Stomach (tissue), 9 donors: ENCODE measurements around the gene POMP. TPM values are rescaled to one million over a fixed set of nuclear protein-coding genes. Genes with fewer than 3 reads are reported as not detected.

ENCODE experiments used
- DNase-seq, 2 donors: peaks; one replicate each; pipeline versions ENCODE4 v3.0.0 to v3.0.0-alpha.2; 2013 to 2019
- H3K27ac ChIP-seq, 5 donors: fragments of 200-600 bp in 4 of 5; sonication (generic) in 4 of 5; one replicate each; pipeline ENCODE4 v1.5.1; 2013 to 2019; ENCODE audit warnings: mild to moderate bottlenecking in 1 of 5, moderate library complexity in 1 of 5
- H3K27me3 ChIP-seq, 3 donors: fragments of 200-600 bp; sonication (generic); one replicate each; pipeline ENCODE4 v1.5.1; 2017 to 2019; ENCODE audit warnings: mixed run types in 1 of 3
- H3K36me3 ChIP-seq, 4 donors: fragments of 200-600 bp; sonication (generic); 1 replicate in 3 of 4; 2 replicates in 1 of 4; pipeline ENCODE4 v1.5.1; 2016 to 2019
- H3K4me1 ChIP-seq, 4 donors: fragments of 200-600 bp; sonication (generic); one replicate each; pipeline ENCODE4 v1.5.1; 2016 to 2019
- H3K4me3 ChIP-seq, 4 donors: fragments of 200-600 bp; sonication (generic) in 3 of 4; one replicate each; pipeline ENCODE4 v1.5.1; 2016 to 2019; ENCODE audit warnings: mild to moderate bottlenecking in 1 of 4
- H3K9me3 ChIP-seq, 4 donors: fragments of 200-600 bp; sonication (generic); one replicate each; pipeline ENCODE4 v1.5.1; 2016 to 2019
- CTCF ChIP-seq, 7 experiments: fragments of 450-650 bp in 4 of 7; fragments of 200-600 bp in 3 of 7; sonication (generic) in 3 of 7; IDR thresholded peaks; one replicate each; pipeline ENCODE4 v1.5.1; 2016 to 2019; ENCODE audit warnings: antibody characterized with exemption in 7 of 7, control low read depth in 2 of 7, mild to moderate bottlenecking in 1 of 7
- EP300 ChIP-seq: sonication (generic); formaldehyde crosslinking; IDR thresholded peaks from one replicate; pipeline ENCODE4 v1.6.1; 2017; ENCODE audit warnings: antibody characterized with exemption
- POLR2A ChIP-seq, 4 donors: fragments of 450-650 bp; IDR thresholded peaks; one replicate each; pipeline ENCODE4 v1.6.1; 2016; ENCODE audit warnings: antibody characterized with exemption in 4 of 4, control low read depth in 2 of 4, mild to moderate bottlenecking in 1 of 4, moderate library complexity in 1 of 4
- POLR2AphosphoS5 ChIP-seq, 3 donors: sonication (generic); formaldehyde crosslinking; IDR thresholded peaks; one replicate each; pipeline ENCODE4 v1.6.1; 2016; ENCODE audit warnings: antibody characterized with exemption in 3 of 3
- WGBS, 5 donors: extraction: QIAGEN DNeasy Blood & Tissue Kit in 3 of 5; methylation state at CpG; one replicate each; pipeline versions ENCODE4 v1.1.5 to v1.1.7; 2013 to 2018; 5-methylcytosine and 5-hydroxymethylcytosine counted together
- intact Hi-C: fragments of 100-400 bp; cut with DNase I; formaldehyde crosslinking; loops from one replicate; pipeline ENCODE4 v1.15.1; 2023; ENCODE audit warnings: low total_unique reads
- polyA plus RNA-seq, 3 donors: library from polyadenylated mRNA; stranded (reverse); fragments of 200-250 nt; gene quantifications; one replicate each; pipeline ENCODE4 v1.2.3, GENCODE V29; 2013
- total RNA-seq, 5 donors: library from RNA; depleted of rRNA; stranded (reverse); fragments of >200 nt; gene quantifications; one replicate each; pipeline versions ENCODE4 v1.1.0 to v1.2.3, GENCODE V29; 2014 to 2016
- donor health status: healthy with polysubstance abuse.
- donor health status: Bipolar disorder and iron deficiency.
- donor health status: healthy.

Gene POMP
- total and polyA plus RNA-seq, 8 donors = 17.7 to 102 (median 59.4) TPM

GRCh38 chr13:28653111-28653510, 5.8 kb upstream of the POMP start:
- DNase-seq = no peak
- Histone ChIP-seq H3K27ac (no peak overlapping the region), H3K36me3 (no peaks in the 10 kb centered on the region), H3K27me3 (no peaks in the 10 kb centered on the region), H3K4me3 (no peak overlapping the region), H3K9me3 (no peaks in the 10 kb centered on the region), H3K4me1 (peaks cover 5 to 16% (median 9%) of the 10 kb centered on the region in 4 donors)
- TF ChIP-seq CTCF (IDR thresholded peaks at IDR 0.05) (no peak), POLR2A (IDR thresholded peaks at IDR 0.05) (no peak), POLR2AphosphoS5 (IDR thresholded peaks at IDR 0.05) (no peak), EP300 (no peak)
- 63 to 86% (median 79%) methylated on average over 1 of the region's 1 CpG for WGBS, 5 donors
- intact Hi-C loops = no loop called here

GRCh38 chr13:28654276-28654675, 4.7 kb upstream of the POMP start:
- H3K4me3 ChIP-seq = no peak overlapping the region
- WGBS, 5 donors = 94 to 100% (median 97%) methylated on average over 1 of the region's 1 CpG
- H3K9me3 ChIP-seq = no peaks in the 10 kb centered on the region
- intact Hi-C loops = no loop called here
- H3K27me3 ChIP-seq = no peaks in the 10 kb centered on the region
- H3K36me3 ChIP-seq = no peaks in the 10 kb centered on the region
- peaks cover 6 to 18% (median 10%) of the 10 kb centered on the region in 4 donors for H3K4me1 ChIP-seq
- H3K27ac ChIP-seq = no peak overlapping the region
- no peak for TF ChIP-seq POLR2A (IDR thresholded peaks at IDR 0.05)
- no peak for TF ChIP-seq CTCF (IDR thresholded peaks at IDR 0.05)
- TF ChIP-seq EP300 = no peak
- no peak for TF ChIP-seq POLR2AphosphoS5 (IDR thresholded peaks at IDR 0.05)
- no peak for DNase-seq

GRCh38 chr13:28655561-28655960, 3.4 kb upstream of the POMP start:
- no peak overlapping the region for H3K4me3 ChIP-seq
- no peaks in the 10 kb centered on the region for H3K9me3 ChIP-seq
- H3K4me1 ChIP-seq = peaks cover 14 to 29% (median 20%) of the 10 kb centered on the region in 4 donors
- 57 to 87% (median 77%) methylated on average over 3 of the region's 3 CpGs for WGBS, 5 donors
- H3K27me3 ChIP-seq = no peaks in the 10 kb centered on the region
- TF ChIP-seq POLR2AphosphoS5 (IDR thresholded peaks at IDR 0.05) (no peak), EP300 (no peak), CTCF (IDR thresholded peaks at IDR 0.05) (no peak)
- DNase-seq = no peak
- H3K36me3 ChIP-seq = no peaks in the 10 kb centered on the region
- H3K27ac ChIP-seq = no peak overlapping the region
- intact Hi-C loops = no loop called here

GRCh38 chr13:28657784-28658538, 969 bp upstream of the POMP start:
- peak in 1 of 2 donors; percentile 44 for DNase-seq
- H3K9me3 ChIP-seq = no peaks in the 10 kb centered on the region
- H3K4me3 ChIP-seq = peak overlapping the region; percentile 79 to 97 (median 89)
- H3K27me3 ChIP-seq = no peaks in the 10 kb centered on the region
- TF ChIP-seq POLR2A (IDR thresholded peaks at IDR 0.05) = no peak
- no peak for TF ChIP-seq EP300
- TF ChIP-seq POLR2AphosphoS5 (IDR thresholded peaks at IDR 0.05) = no peak
- TF ChIP-seq CTCF (IDR thresholded peaks at IDR 0.05) = no peak
- intact Hi-C loops = no loop called here
- H3K36me3 ChIP-seq = peaks cover 4 to 18% (median 13%) of the 10 kb centered on the region in 4 donors
- WGBS, 5 donors = 34 to 38% (median 35%) methylated on average over 12 of the region's 12 CpGs
- H3K27ac ChIP-seq = peak overlapping the region; percentile 88 to 95 (median 94)
- H3K4me1 ChIP-seq = peaks cover 22 to 52% (median 31%) of the 10 kb centered on the region in 4 donors
